Stimulated activated CD8-positive, alpha-beta memory T cell treated with anti-CD3 and anti-CD28 coated beads, Interleukin-2, amount 100 ng/mL, for 48 hours (primary cell): ENCODE data around the gene TBKBP1.
A peak's percentile ranks its signal among the peaks of the same experiment; 100 is the strongest.

ENCODE experiments used
- DNase-seq, 2 donors: peaks; one replicate each; pipeline ENCODE4 v3.0.0-alpha.2; 2020; ENCODE audit warnings: low read depth in 2 of 2

Gene TBKBP1

DNA sequence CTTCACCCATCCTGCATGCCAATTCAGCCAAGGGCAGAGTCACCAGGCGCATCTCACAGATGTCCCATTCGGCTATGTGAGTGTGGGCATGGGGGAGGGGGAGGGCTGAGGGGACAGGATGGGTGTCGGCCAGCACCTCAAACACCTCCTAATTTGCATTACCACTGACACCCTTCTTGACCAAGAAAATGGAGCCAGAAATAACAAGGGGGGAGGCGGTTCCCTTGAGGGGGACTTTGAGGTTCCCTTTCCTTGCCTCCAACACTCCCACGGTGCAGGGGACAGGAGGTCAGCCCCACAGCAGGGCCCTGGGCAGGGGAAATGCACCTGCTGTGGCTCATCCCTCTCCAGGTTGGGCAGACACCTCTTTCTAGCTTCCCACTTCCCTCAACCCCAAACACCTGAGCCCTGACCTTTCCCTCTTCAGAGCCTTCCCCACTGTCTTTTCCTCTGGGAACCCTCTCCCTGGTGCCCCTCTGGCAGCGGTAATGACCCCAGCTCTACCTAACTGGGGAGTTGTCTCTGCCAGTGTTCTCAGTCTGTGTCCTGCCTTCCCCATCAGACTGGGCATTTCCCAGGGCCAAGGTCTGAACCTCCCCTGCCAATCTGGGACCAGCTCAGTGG lies 20.9 kb downstream of the TBKBP1 start:
- no peak for DNase-seq

DNA sequence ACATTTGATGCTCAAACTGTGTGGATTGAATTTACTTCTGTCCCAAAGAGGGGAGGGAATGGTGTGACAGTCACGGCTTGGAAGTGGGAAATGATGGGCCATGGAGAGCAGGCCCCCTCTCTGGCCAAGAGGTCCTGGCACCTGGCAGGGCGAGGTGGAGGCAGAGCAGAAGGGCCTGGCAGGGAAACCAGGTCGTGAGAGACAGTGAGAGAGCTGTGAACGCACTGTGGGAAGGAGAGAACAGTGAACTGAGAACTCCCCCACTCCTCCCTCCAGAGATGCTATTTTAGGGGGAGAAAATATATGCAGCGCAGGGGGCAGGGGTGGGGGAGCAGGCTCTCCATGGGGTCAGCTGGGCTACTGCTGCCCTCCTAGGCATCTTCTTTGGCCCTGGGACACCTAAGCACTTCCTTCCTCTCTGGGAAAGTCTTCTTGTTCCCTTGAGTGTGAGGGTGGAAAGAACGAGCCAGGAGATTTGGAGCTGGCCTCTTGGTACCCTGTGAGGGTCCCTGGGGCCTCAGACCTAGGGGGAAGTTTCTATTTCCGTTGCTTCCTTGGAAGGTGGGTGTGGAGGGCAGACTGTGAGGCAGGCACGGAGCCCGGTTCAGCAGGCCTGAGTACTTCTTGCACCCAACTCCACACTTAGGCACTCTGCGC lies 21.8 kb downstream of the TBKBP1 start:
- no peak for DNase-seq

DNA sequence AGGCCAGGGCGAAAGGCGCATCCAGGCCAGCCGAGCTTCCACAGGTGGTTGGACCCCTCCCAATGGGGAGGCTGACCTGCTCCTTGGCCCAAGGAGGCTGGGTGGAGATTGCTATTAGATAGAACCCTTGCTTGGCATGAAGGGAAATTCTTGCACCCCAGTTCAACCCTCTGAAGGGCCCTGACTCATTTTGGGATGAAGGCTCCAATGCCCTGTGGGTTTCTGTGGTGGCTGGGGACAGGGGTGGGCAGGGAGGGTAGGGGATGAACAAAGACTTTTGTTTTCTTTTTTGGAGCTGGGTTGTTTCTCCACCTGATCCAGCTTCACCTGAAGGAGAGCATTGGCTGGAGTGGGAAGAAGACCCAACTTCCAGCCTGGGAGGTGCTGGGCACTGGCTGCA lies 22.4 kb downstream of the TBKBP1 start:
- DNase-seq: no peak

DNA sequence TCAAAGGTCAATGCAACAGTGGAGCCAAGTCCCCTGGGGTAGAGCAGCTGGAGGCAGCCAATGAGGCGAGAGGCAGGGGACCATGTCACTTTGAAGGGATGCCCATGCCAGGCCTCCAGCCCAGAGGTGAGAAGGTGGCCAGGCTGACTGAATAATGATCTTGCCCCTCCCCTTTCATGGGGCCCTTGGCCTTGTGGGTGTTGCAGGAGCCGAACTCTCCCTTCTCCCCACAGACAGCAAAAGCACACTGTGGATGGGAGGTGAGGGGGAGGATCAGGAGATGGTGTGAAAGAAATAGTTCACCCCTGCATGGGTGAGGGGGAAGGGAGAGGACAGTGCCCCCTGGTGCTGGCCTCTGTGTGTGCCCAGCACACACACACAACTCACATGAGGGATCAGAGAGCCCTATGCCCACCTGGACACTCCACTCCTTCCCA lies 23.3 kb downstream of the TBKBP1 start:
- no peak for DNase-seq

DNA sequence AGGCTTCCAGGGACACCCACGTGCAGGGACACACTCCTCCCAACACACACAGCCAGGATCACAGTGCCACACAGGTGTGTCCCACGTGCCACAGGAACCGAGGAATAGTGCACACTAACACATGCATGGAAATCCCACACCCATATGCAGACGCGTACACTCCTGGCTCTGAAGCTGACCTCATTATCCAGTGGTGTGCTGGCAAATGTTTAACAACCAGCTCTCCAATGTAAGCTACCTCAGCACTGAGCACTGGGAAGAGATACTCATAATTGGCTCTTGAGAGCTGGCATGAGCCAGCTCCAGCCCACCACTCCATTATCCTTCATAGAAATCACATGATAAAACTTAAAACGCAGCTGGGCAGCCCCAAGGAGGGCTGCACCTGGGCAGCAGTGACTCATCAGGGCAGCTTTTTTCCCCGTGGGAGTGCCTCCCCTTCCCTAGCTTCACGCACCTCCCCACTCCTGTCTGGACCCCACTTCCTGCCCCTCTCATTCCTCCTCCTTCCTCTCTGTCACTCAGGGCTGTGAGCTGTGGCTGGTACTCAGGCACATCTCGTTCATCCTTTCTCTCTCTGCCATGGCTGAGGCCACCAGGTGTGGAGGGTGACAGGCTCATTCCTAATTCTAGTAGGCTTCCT lies 24.1 kb downstream of the TBKBP1 start:
- no peak for DNase-seq

DNA sequence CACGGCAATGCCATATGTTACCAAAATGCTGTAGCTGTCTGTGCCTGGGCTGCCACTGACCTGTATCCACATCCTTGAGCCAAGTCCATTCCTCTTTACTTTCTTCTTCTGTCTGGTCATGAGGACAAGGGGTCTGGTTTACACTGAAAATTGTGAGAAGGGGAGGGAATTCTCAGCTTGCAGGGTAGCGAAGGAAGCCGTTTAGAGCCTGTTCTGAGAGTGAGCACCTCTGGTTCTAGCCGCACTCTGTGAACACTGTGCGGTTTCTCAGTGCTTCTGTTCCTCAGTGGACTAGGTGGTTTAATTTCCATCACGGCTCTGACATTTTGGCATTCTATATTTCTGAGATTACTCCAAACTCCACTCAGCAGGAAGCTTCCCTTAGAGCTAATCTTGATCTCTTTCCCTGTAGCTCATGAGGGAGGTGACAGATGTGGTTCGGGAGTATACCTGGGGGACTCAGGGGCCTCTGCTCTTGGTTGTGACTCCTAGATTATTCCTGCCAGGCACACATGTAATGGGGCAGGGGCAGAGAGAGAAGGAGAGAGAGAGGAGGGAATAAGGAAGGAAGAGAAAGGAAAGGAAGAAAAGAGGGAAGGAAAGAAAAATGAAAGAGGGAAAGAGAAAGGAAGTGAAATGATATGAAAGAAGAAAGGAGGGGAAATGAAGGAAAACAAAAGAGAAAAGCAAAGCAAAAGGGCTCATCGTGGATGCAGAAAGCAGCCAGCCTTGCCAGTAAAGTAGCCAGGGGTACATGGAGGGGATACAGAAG lies 24.9 kb downstream of the TBKBP1 start:
- no peak for DNase-seq

DNA sequence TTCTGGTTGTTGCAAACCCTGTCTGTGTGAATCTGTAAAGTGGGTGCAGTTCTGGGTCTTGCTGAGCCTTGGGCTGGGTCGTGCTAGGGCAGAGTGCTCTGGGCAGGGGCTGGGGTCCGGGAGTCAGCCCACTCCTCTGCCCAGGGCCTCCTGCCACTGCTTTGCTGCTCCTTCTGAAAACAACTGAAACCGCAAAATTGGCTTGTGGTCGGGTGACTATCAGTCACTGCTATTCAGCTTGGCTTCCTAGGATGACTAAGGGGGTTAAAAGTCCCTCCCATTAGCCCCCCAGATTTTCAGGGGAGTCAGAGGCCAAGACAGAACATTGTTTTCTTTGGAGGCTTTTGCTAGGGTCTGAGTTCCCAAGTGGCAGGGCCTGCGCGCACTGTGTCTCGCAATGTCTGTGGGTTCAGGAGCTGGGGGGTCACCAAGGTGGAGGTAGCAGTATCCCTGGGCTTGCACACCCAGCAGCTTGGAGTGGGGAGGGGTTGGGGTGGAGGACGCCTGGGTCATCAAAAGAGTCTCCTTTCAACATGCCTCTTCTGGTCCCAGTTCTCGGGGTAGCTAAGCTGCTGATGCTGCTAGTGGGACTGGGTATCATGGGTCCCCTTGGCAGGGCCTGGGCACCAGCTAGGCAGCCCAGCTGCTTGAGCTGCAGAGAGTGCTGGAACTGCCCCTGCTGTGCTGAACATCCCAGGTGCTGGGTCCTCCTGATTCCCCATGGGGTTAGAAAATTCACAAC lies 25.6 kb downstream of the TBKBP1 start:
- peak in 1 of 2 donors; percentile 80 for DNase-seq

DNA sequence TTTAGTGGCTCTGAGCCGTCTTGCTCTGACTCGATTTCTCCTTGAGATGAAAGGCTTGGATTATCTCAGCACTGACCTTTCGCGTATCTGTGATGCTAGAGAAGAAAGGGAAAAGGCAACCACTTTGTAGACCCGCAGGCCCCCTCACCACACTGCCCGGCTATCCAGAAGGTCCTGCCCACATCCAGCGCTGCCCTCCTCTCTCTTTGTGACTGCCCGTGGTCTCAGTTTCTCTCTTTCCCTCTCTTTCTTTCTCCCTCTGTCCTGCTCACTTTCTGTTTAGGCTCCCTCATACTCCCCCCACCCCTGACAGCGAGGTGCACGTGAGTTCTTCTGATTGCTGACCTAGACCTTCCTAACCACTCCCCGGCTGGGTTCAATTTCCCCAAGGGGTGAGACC lies 26.2 kb downstream of the TBKBP1 start:
- DNase-seq: no peak

DNA sequence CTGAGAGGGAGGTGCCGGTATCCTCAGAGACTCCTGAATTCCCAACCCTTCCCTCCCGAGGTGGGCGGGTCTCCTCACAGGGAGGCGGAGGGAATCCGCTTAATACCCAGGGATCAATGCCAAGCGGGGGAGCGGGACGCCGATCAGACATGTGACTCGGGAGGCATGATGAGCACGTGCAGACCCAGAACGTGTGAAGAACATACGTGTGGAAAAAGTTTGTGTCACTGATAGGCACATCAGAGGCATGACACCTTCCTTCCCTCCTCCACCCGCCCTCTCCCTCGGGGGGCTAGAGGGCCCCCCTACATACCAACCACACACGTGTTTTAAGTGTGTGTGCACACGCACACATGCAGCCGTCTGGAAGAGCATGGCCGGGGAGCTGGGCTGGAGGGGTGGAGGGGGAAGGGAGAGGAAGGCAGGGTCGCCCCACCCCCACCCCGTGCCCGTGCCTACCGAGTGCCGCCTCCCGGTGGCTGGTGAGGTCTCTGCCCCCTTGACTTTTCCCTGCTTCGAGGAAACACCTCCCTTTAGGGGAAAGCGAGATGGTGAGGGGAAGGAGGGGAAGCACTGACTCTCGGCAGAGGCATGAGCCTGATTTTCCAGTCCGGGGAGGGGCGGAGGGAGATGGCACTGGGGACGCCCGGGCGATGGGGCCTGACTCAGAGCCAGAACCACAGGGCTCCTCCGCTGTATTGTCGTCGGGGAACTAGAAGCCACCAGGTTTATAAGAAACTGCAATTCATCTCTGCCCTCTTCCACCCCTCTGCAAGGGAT lies 27.0 kb downstream of the TBKBP1 start:
- DNase-seq: peak; percentile 89 to 97

DNA sequence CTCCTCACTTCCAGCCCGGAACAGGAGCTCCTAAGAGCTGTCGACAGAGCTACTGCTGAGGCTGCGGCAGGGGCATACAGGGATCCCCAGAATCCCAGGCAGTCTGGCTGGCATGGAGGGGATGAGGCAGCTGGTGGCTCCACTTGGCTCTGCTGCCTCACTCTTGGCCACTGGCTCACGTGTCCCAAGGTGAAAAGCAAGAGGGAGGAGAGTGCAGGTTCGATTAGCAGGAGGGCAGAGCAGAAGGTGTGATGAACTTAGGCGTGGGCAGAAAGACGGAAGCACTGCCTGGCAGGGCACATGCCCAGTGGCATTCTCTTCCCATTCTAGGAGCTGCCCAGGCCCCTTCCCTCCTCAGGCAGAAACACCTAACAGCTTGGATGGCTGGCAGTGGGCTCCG lies 27.8 kb downstream of the TBKBP1 start:
- DNase-seq: no peak

DNA sequence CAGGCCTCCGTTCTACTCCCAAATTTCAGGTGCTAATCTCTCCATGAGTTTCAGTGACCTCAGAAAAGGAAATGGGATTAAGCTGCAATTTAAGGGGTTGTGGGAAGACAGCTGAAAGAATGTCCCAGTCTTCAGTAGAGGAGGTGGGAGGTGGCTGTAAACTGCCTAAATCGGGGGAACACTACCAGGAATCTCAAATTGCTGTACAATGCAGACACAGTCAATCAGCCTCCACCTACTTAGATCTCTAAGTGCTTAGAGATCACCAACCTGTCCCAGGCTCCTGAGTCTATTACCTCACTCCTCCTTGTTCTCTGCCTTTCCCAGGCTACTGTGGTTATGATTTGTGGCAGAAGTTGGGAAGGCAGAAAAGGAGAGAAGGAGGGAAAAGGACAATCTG lies 30.7 kb downstream of the TBKBP1 start:
- DNase-seq: no peak

DNA sequence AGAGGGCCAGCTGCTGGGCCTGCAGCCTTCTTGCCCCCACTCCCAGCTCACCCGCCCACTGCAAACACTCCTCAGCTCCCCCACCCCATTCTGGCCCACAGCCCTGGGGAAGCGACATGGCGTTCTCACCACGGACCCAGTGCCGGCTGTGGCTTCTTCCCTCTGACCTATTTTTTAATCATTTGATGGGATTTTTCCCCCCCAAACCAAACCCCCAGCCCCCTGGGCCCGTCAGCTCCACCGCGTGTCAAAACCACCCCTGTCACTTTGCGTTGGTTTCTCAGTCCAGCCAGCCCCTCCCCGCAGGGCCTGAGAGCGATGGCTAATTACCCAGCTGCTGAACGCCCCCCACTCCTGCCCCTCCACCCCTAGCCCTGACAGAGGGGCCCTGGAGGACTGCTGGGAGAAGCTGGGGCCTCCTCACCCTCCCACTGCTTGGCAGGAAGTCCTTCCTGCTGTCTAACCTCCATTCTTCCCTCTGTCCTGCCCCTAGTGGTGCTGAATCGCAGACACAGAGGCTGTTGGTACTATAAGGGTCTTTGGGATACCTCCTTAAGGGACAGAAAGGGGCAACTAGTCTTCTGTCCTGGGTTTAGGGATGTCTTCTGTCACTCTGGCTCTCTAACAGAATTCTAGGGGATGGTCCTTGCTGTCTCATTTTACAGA lies 31.6 kb downstream of the TBKBP1 start:
- no peak for DNase-seq

DNA sequence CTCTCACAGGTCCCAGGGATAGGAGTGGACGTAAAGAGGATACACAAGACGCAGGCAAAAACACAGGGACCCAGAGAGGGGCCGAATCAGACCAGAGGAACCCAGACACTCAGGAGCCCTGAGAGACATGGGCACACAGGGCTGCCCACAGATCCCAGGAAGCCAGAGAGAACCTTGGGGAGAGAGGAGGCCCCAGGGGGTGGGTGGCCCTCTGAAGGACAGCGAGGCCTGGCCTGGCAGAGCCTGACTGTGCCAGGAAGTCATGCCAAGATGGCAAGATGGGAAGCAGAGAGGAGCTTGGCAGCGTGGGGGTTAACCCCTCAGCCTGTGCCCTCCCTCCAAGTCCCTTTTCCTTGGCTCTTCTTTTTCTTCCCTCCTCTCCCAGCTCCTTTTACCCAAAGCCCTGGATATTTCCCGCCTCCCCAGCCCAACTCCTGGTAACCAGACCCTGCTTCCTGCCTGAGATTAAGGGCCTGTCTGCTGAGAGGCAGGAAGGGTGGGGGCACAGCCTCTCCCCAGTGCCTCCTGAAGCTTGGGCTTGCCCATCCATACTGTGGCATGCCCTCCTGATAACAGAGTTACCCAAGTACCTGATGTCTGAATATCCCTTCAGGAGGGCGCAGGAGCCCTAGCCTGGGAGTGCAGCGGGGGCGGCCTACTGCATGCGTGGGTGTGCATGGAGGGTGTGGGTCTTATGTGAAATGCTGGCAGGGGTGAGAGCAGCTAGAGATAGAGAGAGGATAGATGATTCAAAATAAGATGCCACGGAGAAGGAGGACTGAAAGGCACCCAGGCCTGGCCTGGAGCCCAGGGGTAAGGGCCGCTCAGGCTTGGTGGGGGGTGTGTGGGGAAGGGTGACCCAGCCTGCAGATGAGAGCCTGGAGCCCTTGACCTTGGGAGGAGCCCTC lies 33.1 kb downstream of the TBKBP1 start:
- no peak for DNase-seq

DNA sequence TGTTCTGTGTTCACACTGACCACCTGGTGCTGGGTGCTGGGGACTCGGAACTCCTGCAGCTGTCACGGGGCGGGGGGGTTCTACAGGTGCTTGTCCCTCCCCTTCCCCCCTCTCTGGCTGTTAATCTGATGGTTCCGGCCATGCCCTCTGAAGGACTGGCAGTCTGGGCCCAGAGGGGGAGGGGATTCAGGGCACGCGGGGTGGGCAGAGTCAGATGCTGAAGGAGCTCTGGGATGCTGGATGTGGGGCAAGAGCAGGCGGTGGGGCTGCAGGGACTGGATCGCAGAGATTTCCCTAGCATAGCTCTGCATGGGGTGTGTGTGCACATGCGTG lies 33.7 kb downstream of the TBKBP1 start:
- no peak for DNase-seq

DNA sequence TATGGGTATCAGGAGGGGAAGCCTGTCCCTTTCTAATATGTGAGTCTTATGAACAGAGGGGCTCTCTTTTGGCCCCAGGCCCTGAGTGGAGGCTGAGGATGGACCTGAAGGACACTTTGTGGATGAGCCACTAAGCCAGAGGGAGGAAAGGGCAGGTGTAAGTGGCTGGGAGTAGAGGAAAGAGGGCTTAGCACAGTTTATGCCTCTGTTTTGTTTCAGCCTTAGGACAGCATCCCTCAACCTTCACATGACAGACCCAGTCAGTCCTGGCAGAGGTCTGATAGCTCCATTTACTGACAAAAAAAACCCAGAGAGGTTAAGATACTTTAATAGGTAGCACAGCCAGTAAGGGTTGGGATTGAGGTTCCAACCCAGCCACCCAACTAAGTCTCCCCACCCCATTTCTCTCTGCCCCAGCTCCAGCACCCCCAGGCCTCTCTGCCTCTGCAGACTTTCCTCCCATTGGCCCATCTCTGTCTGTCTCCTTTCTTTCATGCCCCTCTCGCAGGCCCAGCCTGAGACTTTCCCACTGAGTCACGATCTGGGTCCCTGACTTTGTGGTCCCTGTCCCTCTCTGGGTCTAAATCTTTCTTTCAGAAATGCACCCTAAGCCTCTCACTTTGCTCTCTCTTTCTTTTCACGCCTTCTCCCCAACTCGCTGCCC lies 34.4 kb downstream of the TBKBP1 start:
- DNase-seq: no peak

DNA sequence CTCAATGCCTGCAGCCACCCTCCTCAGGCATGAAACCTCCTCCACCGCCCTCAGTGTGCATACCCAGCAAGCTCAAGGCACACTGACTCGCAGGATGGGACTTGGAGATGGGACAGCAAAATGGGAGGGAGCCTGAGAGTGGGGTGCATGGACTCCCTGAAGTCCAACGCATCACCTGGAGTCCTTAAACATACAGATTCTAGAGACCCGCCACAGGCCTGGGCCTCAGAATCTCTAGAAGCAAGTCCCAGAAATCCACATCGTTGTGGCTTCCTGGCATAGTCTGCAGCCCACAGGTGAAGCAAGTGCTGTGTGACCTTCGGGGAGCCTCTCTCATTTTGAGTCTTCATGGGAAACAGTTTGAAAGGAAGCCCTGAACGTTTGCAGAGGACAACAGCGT lies 35.5 kb downstream of the TBKBP1 start:
- no peak for DNase-seq

DNA sequence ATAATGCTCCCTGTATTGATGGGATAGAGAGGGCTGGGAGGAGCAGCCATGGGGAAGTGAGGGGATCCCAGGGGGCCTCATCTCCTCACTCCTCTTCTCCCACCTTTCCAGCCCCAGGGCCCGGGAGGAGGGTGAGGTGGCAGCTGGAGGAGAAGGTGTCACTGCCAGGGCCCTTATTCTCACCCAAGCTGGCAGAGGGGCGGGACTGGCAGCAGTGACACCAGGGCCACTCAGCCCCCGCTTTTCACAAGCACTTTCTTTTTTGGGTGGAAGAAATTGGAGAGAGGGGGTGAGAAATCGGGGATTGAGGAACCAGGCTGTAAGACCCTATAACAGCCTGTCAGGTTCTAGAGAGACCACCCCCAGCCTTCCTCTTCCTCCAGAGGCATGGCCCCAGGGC lies 36.7 kb downstream of the TBKBP1 start:
- DNase-seq: no peak

DNA sequence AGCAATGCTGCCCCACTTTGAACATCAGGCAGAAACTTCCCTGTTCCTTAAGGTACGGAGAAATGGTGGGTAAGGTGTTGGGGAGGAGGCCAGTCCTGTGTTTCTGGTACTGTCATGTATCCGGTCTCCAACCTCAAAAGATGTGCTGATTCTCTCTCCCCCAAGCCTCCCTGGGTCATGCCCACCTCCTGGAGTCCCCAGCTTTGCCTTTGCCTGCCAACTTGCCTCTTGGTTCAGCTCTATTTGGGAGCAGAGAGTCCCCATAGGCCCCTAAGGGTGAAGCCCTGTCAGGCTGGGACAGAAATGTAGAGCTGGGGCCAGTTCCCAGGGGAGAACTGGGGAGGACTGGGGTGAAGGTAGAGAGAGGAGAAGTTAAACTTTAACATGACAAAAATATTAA lies 37.4 kb downstream of the TBKBP1 start:
- DNase-seq: no peak

DNA sequence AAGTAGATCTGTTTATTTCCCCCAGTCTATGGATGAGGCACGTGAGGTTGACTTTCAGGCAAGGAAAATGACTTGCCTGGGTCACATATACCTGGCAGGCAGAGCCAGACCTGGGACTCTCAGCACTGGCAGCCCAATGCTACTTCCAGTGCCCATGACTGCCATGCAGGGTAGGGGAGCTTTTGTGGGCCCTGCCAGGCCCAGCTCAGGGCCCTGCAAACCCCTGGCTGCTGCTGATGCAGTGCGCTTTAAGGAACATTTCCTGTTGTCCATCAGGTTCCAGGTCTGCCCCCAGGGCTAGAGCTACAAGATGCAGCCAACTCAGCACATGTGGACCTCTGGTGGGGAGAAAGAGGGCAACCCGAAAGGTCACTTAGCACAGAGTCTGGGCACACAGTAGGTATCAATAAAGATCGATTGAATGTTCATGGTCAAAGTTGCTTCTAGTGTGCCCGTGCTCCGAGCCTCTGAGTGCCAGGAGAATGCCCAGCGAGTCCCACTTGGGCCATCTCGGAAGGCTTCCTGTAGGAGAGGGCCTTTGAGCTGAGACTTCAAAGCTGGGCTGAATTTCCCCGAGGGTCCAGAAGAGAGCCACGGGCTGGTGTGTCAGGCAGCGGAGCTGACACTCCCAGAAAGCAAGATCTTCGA lies 38.6 kb downstream of the TBKBP1 start:
- no peak for DNase-seq
